HCT116 (cell line): ENCODE data around the gene NOS3. TPM values are rescaled to one million over a fixed set of nuclear protein-coding genes. Genes with fewer than 3 reads are reported as not detected.

Experiments
- ATAC-seq: fragments of 200-7000 bp; cut with Tn5 transposase; 2 replicates; pipeline ENCODE4 v1.9.1; 2020; ENCODE audit warnings: mild to moderate bottlenecking, moderate library complexity
- BruUV-seq: library from RNA; stranded (reverse); fragments of 400-500 nt; replicated peaks from 2 replicates; lab custom pipeline; 2021; lab: Mats Ljungman, UMichigan
- CTCF ChIA-PET: fragments of 300-600 bp; sonication (Branson Sonifier 250); formaldehyde crosslinking; loops from one replicate; lab custom pipeline; 2021; ENCODE audit warnings: antibody characterized with exemption; lab: Charles Lee
- POLR2A ChIA-PET: fragments of 300-600, 350-600 bp; sonication (Branson Sonifier 250); formaldehyde crosslinking; loops from one replicate; lab custom pipeline; 2021; ENCODE audit warnings: antibody characterized with exemption; lab: Charles Lee
- RAD21 ChIA-PET, 2 experiments: fragments of 300-600 bp; sonication (Branson Sonifier 250); formaldehyde crosslinking; loops; one replicate each; lab custom pipeline; 2023; ENCODE audit warnings: low total read pairs in 2 of 2; ENCODE audit not compliant: uncharacterized antibody in 2 of 2, unreplicated experiment in 2 of 2, low non-redundant PET in 1 of 2; lab: Charles Lee
- DNase-seq: peaks from one replicate; pipeline ENCODE4 v3.0.0-alpha.2; 2010; ENCODE audit warnings: low read depth, low spot score
- H2AFZ ChIP-seq: fragments of 200-600 bp; shearing (Covaris generic), sonication (generic); 2 replicates; pipeline ENCODE4 v1.6.1; 2017; ENCODE audit warnings: low read depth, mixed run types, mixed read lengths, antibody characterized with exemption, low read length; ENCODE audit not compliant: poor library complexity, severe bottlenecking
- H3K27ac ChIP-seq: 2 replicates; pipeline ENCODE4 v1.5.1; 2012; ENCODE audit warnings: low read depth, low read length
- H3K27me3 ChIP-seq: fragments of 200-600 bp; sonication (generic); 2 replicates; pipeline ENCODE4 v1.6.1; 2016; ENCODE audit warnings: mixed run types, low read length, mixed read lengths; ENCODE audit not compliant: insufficient read depth
- H3K36me3 ChIP-seq, 2 experiments: fragments of 200-500 bp in 1 of 2; fragments of 200-600 bp in 1 of 2; sonication (Bioruptor generic) in 1 of 2; sonication (generic) in 1 of 2; 2 replicates each; pipeline versions ENCODE4 v1.5.1 to v1.6.1; 2014 to 2016; ENCODE audit warnings: low read length in 2 of 2, inconsistent platforms in 1 of 2, mixed read lengths in 1 of 2, mixed run types in 1 of 2; ENCODE audit not compliant: insufficient read depth in 2 of 2, control insufficient read depth in 1 of 2
- H3K4me1 ChIP-seq, 2 experiments: fragments of 200-600 bp in 1 of 2; sonication (generic) in 1 of 2; 2 replicates each; pipeline versions ENCODE4 v1.5.1 to v1.6.1; 2012 to 2017; ENCODE audit warnings: low read length in 2 of 2, inconsistent platforms in 1 of 2, mild to moderate bottlenecking in 1 of 2, mixed read lengths in 1 of 2, mixed run types in 1 of 2, moderate library complexity in 1 of 2; ENCODE audit not compliant: insufficient read depth in 2 of 2, control insufficient read depth in 1 of 2
- H3K4me2 ChIP-seq: fragments of 200-600 bp; sonication (generic); 2 replicates; pipeline ENCODE4 v1.6.1; 2017; ENCODE audit warnings: mixed run types, low read length, mixed read lengths
- H3K4me3 ChIP-seq, 2 experiments: fragments of 200-600 bp in 1 of 2; sonication (generic) in 1 of 2; replicated peaks in 1 of 2; 2 replicates each; pipeline ENCODE4 v1.5.1; 2011 to 2016; ENCODE audit warnings: low read length in 2 of 2, control low read depth in 1 of 2, low read depth in 1 of 2, mild to moderate bottlenecking in 1 of 2, mixed read lengths in 1 of 2, mixed run types in 1 of 2
- H3K79me2 ChIP-seq: fragments of 200-600 bp; sonication (generic); 2 replicates; pipeline ENCODE4 v1.6.1; 2017; ENCODE audit warnings: mild to moderate bottlenecking, mixed run types, low read length, moderate library complexity, mixed read lengths; ENCODE audit not compliant: insufficient read depth
- H3K9ac ChIP-seq: fragments of 200-600 bp; sonication (generic); 2 replicates; pipeline ENCODE4 v1.6.1; 2016; ENCODE audit warnings: low read length, mixed read lengths
- H3K9me2 ChIP-seq: fragments of 200-600 bp; sonication (generic), shearing (Covaris generic); 2 replicates; pipeline ENCODE4 v1.6.1; 2017; ENCODE audit warnings: mixed run types, mild to moderate bottlenecking, moderate library complexity; ENCODE audit not compliant: insufficient read depth
- H3K9me3 ChIP-seq, 2 experiments: fragments of 200-500 bp in 1 of 2; fragments of 200-600 bp in 1 of 2; sonication (Bioruptor generic) in 1 of 2; sonication (generic) in 1 of 2; 2 replicates each; pipeline ENCODE4 v1.6.1; 2014 to 2017; ENCODE audit warnings: low read length in 2 of 2, mixed read lengths in 2 of 2, inconsistent platforms in 1 of 2, low read depth in 1 of 2, mild to moderate bottlenecking in 1 of 2, mixed run types in 1 of 2, moderate library complexity in 1 of 2; ENCODE audit not compliant: control insufficient read depth in 1 of 2, insufficient read depth in 1 of 2
- H4K20me1 ChIP-seq: fragments of 200-600 bp; sonication (generic), shearing (Covaris generic); 2 replicates; pipeline ENCODE4 v1.6.1; 2017; ENCODE audit warnings: mixed run types, mild to moderate bottlenecking, moderate library complexity; ENCODE audit not compliant: insufficient read depth
- CEBPB ChIP-seq: IDR thresholded peaks from 2 replicates; pipeline ENCODE4 v1.6.1; 2012; ENCODE audit warnings: low read depth
- FOSL1 ChIP-seq: IDR thresholded peaks from 2 replicates; pipeline ENCODE4 v1.6.1; 2012; ENCODE audit warnings: low read depth
- POLR2AphosphoS5 ChIP-seq: IDR thresholded peaks from 2 replicates; pipeline ENCODE4 v1.6.1; 2011; ENCODE audit warnings: mild to moderate bottlenecking, low read depth, low read length, moderate library complexity
- RAD21 ChIP-seq: IDR thresholded peaks from 2 replicates; pipeline ENCODE4 v1.6.1; 2012; ENCODE audit warnings: low read depth, mild to moderate bottlenecking
- SP1 ChIP-seq: IDR thresholded peaks from 2 replicates; pipeline ENCODE4 v1.6.1; 2012; ENCODE audit warnings: low read depth
- YY1 ChIP-seq: IDR thresholded peaks from 2 replicates; pipeline ENCODE4 v1.6.1; 2011; ENCODE audit warnings: low read length, low read depth, moderate library complexity, mild to moderate bottlenecking; ENCODE audit not compliant: insufficient replicate concordance; ENCODE audit errors: extremely low read depth
- ZFX ChIP-seq: fragments of 450-650 bp; IDR thresholded peaks from 2 replicates; pipeline ENCODE4 v1.6.1; 2017
- intact Hi-C: fragments of 100-400 bp; cut with micrococcal nuclease; formaldehyde crosslinking; loops from 2 replicates; pipeline ENCODE4 v1.10.0; 2022
- total RNA-seq: library from RNA; stranded (reverse); gene quantifications from one replicate; pipeline ENCODE4 v1.2.1, GENCODE V29; 2021; ENCODE audit not compliant: unreplicated experiment
- TF ChIP-seq, protein P1 (sequence below), 3 experiments: fragments of 200-600 bp in 1 of 3; sonication (generic) in 1 of 3; IDR thresholded peaks in 2 of 3; conservative IDR thresholded peaks in 1 of 3; 2 replicates each; pipeline ENCODE4 v1.5.1; 2012 to 2017; ENCODE audit warnings: low read depth in 2 of 3, low read length in 2 of 3, antibody characterized with exemption in 1 of 3, borderline replicate concordance in 1 of 3, control low read depth in 1 of 3, mild to moderate bottlenecking in 1 of 3, mixed read lengths in 1 of 3, mixed run types in 1 of 3, moderate library complexity in 1 of 3; ENCODE audit not compliant: insufficient read depth in 1 of 3
- TF ChIP-seq, protein P2 (sequence below): IDR thresholded peaks from 2 replicates; pipeline ENCODE4 v1.6.1; 2012; ENCODE audit warnings: low read depth

The NOS3 gene
- total RNA-seq, 1 experiment from 2014 or later: 35.8 TPM

DNA sequence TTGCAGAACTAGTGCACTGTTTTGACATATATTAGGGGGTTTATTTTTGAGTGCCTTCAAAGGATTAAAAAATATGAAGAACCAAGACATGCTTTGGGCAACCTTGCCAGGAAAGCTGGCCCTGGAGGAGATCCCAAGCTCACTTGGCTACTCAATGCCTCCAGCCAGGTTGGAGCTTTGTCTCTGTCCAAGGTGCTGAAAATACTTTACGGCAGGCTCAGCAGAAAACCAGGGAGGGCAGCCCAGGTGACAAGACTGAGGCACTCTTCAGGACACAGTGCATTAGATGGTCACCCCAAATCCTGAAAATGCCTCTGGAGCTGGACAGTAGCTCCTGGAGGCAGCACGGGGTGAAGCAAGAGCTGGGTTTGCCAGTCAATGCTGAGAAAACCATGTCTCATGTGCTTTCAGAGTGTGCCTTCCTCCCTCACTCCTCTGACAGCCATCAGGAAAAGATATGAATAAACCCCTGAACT is 6.9 kb upstream of the NOS3 start:
- no peak overlapping the region for H3K4me2 ChIP-seq
- H3K9ac ChIP-seq: no peak overlapping the region
- H3K4me3 ChIP-seq: no peak overlapping the region
- ATAC-seq: no peak
- TF ChIP-seq SP1 (no peak), ZFX (no peak), RAD21 (no peak)
- TF ChIP-seq, protein P1, sequence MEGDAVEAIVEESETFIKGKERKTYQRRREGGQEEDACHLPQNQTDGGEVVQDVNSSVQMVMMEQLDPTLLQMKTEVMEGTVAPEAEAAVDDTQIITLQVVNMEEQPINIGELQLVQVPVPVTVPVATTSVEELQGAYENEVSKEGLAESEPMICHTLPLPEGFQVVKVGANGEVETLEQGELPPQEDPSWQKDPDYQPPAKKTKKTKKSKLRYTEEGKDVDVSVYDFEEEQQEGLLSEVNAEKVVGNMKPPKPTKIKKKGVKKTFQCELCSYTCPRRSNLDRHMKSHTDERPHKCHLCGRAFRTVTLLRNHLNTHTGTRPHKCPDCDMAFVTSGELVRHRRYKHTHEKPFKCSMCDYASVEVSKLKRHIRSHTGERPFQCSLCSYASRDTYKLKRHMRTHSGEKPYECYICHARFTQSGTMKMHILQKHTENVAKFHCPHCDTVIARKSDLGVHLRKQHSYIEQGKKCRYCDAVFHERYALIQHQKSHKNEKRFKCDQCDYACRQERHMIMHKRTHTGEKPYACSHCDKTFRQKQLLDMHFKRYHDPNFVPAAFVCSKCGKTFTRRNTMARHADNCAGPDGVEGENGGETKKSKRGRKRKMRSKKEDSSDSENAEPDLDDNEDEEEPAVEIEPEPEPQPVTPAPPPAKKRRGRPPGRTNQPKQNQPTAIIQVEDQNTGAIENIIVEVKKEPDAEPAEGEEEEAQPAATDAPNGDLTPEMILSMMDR (IDR thresholded peaks at IDR 0.05 in 2 of 3, conservative IDR thresholded peaks at IDR 0.05 in 1 of 3; ENCODE audit: borderline replicate concordance in 1 of 3, insufficient read depth in 1 of 3, low read depth in 2 of 3, low read length in 2 of 3): no peak
- TF ChIP-seq, all 23 proteins: peak for 0
- no peak for DNase-seq
- peaks cover 3 to 12% of the 10 kb centered on the region in 2 experiments; a peak in 3 of 4 replicates for H3K4me1 ChIP-seq
- intact Hi-C loops: no loop called here
- H3K27ac ChIP-seq: no peak overlapping the region
- H3K9me2 ChIP-seq: no peaks in the 10 kb centered on the region
- H3K36me3 ChIP-seq: no peaks in the 10 kb centered on the region
- no peaks in the 10 kb centered on the region for H4K20me1 ChIP-seq
- peaks cover 0 to 8% of the 10 kb centered on the region in 2 experiments; a peak in 1 of 4 replicates for H3K9me3 ChIP-seq
- H2AFZ ChIP-seq: no peak overlapping the region
- no TSS peak for BruUV-seq
- H3K27me3 ChIP-seq: peaks cover 40% of the 10 kb centered on the region; the same call in 1 of the 2 replicates
- POLR2A ChIA-PET: no interaction called here
- CTCF ChIA-PET: no interaction called here
- H3K79me2 ChIP-seq: no peaks in the 10 kb centered on the region
- RAD21 ChIA-PET: no interaction called here

DNA sequence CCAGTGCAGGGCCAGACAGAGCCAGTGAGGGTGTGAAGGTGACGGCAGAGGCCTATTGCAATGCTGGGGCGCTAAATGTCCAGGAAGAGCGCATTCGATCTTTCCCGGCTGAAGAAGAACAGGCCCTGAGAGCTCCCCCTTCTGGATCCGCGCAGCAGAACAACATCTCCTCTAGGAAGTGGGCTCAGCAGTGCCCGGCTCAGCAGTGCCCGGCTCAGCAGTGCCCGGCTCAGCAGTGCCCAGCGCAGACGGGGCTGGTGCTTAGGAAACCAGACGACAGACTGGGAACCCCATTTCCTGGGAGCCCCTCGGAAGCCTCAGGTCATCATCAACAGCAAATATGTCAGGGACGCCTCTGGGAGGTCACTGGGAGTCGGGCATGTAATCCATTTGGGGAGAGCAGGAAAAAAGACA is 4.7 kb upstream of the NOS3 start:
- POLR2A ChIA-PET: no interaction called here
- H3K27ac ChIP-seq: no peak overlapping the region
- no peak overlapping the region for H3K9ac ChIP-seq
- no TSS peak for BruUV-seq
- no peaks in the 10 kb centered on the region for H4K20me1 ChIP-seq
- CTCF ChIA-PET: interaction anchor here (1.0 to 1.6 kb wide), 6 partner anchors 8 to 88 kb away, joined by 3 to 5 read pairs (median 4); no protein-coding TSS in a partner anchor
- peak; percentile 89 for ATAC-seq
- H3K4me2 ChIP-seq: no peak overlapping the region
- no peak for TF ChIP-seq POLR2AphosphoS5
- TF ChIP-seq, protein P1 (IDR thresholded peaks at IDR 0.05 in 2 of 3, conservative IDR thresholded peaks at IDR 0.05 in 1 of 3; ENCODE audit: borderline replicate concordance in 1 of 3, insufficient read depth in 1 of 3, low read depth in 2 of 3, low read length in 2 of 3): peak; percentile 68 to 80 (median 76)
- TF ChIP-seq CEBPB: no peak
- TF ChIP-seq YY1: no peak
- TF ChIP-seq FOSL1: no peak
- TF ChIP-seq, protein P2, sequence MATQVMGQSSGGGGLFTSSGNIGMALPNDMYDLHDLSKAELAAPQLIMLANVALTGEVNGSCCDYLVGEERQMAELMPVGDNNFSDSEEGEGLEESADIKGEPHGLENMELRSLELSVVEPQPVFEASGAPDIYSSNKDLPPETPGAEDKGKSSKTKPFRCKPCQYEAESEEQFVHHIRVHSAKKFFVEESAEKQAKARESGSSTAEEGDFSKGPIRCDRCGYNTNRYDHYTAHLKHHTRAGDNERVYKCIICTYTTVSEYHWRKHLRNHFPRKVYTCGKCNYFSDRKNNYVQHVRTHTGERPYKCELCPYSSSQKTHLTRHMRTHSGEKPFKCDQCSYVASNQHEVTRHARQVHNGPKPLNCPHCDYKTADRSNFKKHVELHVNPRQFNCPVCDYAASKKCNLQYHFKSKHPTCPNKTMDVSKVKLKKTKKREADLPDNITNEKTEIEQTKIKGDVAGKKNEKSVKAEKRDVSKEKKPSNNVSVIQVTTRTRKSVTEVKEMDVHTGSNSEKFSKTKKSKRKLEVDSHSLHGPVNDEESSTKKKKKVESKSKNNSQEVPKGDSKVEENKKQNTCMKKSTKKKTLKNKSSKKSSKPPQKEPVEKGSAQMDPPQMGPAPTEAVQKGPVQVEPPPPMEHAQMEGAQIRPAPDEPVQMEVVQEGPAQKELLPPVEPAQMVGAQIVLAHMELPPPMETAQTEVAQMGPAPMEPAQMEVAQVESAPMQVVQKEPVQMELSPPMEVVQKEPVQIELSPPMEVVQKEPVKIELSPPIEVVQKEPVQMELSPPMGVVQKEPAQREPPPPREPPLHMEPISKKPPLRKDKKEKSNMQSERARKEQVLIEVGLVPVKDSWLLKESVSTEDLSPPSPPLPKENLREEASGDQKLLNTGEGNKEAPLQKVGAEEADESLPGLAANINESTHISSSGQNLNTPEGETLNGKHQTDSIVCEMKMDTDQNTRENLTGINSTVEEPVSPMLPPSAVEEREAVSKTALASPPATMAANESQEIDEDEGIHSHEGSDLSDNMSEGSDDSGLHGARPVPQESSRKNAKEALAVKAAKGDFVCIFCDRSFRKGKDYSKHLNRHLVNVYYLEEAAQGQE: no peak
- H2AFZ ChIP-seq: no peak overlapping the region
- no peak for DNase-seq
- H3K4me3 ChIP-seq: no peak overlapping the region
- no peaks in the 10 kb centered on the region for H3K79me2 ChIP-seq
- peaks cover 25% of the 10 kb centered on the region; the same call in 1 of the 2 replicates for H3K27me3 ChIP-seq
- peaks cover 0 to 11% of the 10 kb centered on the region in 2 experiments; a peak in 2 of 4 replicates for H3K4me1 ChIP-seq
- H3K36me3 ChIP-seq: no peaks in the 10 kb centered on the region
- no peaks in the 10 kb centered on the region for H3K9me2 ChIP-seq
- peaks cover 8 to 26% of the 10 kb centered on the region in 2 experiments; a peak in 2 of 4 replicates for H3K9me3 ChIP-seq
- RAD21 ChIA-PET: no interaction called here
- intact Hi-C loops: loop anchor here (1.0 kb wide), 1 partner anchor 88 kb away; no protein-coding TSS in a partner anchor
